Activated gamma-delta T cell (primary cell): ENCODE results near the gene HK1.
"Not testable (repeated sequence)": the region's sequence is repeated elsewhere in the genome, so short reads cannot be mapped to it uniquely, and the experiment has no call there.

Experiments used
- DNase-seq: peaks from one replicate; lab custom pipeline; 2025; lab: John Stamatoyannopoulos, UW

The HK1 gene

DNA sequence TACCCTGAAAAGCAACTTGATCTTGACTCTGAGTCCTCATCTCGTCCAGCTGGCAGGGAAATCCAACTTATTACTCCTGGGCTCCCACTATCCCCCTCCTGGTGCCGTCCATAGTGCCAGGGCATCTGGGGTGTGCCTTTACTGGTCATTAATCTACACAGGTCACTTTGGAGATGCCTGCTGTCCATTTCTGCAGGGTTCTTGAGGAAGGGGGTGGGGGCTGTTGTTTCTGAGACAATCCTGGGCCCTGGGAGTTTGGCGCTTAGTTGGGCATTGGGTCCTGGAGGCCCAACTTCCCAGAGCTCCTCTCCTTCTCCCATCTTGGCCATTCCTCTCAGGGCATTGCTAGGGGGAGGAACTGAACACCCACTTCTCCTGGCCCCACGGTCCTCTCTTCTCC is 144.4 kb downstream of the HK1 start:
- DNase-seq: no peak

DNA sequence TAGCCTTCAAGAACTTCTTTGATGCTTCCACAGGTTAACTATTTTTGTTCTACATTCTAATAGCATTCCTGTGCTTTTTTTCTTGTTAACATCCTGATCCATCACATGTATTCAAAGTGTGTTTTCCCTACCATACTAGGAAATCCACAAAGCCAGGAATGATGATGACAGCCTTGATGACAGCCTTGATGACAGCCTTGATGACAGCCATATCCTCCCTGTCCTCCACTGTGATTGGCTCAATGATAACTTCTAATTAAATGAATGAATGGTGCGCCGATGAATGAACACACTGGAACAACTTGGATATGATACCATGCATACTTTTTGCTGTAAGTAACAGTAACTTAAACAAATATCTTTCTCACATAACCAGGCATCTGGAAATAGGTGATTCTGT is 146.7 kb downstream of the HK1 start:
- no peak for DNase-seq

DNA sequence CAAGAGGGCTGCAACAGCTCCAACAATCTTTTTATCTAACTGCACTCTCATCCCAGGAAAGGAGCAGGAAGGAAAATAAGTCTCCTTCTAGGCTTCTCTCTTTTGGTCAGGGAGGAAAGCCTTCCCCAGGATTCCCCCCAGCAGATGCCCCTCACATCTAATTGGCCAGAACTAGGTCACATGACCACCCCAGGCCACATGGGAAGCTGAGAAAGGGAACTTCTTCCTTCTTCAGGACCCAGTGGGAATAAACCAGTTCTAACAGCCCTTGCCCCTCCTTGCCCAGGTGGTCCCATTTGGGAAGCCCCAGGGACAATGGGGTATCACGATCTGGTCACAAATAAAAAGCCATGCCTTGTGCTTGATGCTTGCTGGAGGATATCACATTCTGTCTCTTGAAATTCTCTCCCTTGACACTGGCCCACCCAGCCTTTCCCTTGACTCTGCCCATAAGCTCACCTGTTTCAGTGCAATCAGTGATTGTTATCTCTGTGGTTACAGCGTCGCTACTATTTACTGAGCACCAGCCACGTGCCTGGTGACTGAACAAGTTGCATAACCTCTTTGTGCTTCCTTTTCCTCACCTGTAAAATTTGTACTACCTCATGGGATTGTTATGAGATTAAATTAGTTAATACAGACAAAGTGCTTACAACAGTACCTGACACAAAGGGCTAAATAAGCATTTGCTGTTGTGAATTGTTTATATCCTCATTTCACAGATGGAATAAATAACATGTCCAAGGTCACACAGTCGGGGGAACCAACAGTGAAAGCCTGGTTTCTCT is 147.4 kb downstream of the HK1 start:
- no peak for DNase-seq

DNA sequence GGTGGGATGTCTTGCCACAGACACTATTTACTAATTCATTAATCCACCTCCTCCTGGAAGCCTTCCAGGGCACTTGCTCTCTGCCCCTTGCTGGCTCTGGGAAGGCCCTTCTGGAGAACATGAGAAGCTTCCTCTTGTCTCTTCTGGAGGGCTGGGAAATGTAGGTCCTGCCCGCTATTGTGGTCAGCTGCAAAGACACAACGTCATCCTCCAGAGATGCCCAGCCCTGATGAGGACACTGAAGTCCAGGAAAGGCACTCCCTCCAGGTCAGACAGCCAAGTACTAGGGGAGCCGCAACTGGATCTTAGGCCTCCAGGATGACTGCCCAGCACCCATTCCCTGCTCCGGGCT is 148.1 kb downstream of the HK1 start:
- DNase-seq: no peak

DNA sequence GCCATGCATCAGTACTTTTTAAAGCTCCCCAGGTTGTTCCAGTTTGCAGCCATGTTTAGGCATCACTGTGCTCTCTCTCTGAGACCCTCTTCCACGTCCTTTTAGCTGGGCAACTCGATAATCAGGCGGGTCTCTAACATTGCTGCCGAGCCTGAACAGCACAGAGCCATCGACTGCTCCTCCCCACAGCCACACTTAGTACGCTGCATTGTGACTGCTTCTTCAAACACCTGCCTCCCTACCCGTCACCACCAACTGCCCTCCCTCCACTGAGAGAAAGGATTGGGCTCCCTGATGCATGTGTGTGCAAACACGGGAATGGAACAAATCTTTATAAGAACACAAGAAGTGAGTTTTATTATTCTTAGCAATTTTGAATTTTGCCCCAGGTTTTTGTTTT is 149.9 kb downstream of the HK1 start:
- DNase-seq: no peak

DNA sequence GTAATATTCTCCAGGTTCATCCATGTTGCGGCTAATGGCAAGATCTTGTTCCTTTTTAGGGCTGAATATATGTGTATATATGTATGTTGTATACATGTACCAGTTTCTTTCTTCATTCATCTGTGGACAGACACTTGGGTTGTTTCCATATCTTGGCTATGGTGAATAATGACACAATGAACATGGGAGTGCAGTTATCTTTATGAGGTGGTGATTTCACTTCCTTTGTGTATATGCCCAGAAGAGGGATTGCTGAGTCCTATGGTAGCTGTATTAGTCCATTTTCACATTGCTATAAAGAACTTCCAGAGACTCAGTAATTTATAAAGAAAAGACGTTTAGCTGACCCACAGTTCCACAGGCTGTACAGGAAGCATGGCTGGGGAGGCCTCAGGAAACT is 155.9 kb downstream of the HK1 start:
- no peak for DNase-seq

DNA sequence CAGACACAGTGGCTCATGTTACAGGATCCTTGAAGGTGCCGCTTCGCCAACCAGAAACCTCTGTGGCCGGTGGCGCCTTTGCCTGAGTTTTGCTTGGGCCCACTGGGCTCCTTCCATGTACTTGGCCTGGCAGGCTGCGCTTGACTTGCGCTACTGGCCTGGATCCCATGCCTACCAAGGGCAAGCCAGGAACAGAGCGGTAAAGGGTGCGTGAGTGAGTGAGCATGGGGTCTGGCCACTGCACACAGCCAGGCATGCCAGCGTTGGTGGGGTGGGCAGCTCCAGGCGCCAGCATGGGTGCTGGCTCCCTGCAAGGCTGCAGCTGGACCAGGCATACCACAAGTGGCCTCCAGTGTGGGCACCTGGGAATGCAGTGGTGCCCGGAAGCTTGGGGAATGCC is 156.6 kb downstream of the HK1 start:
- DNase-seq: no peak

DNA sequence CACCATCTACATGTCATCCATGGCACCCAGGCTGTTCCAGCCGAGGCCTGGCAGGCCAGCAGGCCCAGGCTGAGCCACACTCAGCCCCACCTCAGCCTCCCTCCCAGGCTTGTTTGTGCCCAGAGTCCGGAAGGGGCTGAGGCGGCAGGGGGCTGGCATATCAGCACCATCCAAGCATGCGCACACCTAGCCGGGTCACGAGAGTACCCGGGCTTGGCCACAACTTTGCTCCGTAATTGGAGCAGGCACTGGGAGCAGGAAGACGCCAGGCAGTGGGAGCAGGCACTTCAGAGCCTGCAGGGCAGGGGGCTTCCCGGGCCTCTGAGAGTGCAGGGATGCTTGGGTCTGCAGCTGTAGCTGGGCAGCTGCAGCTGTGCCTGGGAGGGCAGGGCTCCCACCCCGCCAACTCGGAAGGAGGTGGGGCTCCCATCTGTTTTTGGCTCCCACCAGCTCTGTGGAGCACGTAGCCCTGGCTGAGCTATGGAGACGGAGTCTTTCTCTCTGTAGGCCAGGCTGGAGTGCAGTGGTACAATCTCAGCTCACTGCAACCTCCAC is 157.7 kb downstream of the HK1 start:
- no peak for DNase-seq

DNA sequence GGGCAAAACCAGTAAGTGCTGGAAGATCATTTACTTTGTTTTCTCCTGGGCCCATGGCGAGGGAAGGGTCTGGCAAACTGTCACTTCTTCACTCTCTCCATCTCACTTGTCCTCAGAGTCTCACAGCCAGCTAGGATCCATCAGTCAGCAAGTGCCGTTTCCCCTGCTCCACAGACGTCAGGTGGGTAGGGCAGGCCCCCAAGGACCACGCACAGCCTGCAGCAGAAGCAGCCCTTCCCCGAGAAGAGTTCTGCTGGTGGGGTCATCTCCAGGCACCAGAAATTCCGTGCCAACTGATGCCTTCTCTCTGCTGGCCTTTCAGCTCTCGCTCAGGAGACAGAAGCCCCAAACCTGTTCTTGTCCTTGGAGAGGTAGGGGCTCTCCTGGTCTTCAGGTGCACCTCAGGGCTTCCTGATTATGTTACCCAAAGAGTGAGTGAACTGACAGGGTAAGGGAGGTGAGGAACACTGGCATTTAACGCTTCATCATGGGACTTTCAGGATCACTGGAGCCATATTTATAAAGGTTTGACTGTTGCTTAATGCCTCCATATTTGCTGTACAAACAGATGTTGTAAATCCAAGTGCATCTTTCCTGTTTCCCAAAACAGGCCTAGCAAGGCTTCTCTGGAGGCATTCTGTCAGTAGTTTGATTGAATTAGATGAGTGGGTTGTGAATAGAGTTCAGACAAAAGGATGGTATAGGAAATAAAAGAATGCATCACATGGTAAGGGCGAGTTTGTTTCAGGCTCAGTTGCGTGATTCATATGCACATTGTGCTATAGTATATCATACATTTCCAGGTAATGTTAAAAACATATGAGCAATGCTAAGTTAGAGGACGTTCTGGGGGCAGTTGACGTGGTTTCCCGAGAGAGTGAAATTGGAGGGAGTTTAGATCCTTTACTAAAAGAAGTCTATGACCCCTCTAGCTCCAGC is 159.3 kb downstream of the HK1 start:
- DNase-seq: no peak

DNA sequence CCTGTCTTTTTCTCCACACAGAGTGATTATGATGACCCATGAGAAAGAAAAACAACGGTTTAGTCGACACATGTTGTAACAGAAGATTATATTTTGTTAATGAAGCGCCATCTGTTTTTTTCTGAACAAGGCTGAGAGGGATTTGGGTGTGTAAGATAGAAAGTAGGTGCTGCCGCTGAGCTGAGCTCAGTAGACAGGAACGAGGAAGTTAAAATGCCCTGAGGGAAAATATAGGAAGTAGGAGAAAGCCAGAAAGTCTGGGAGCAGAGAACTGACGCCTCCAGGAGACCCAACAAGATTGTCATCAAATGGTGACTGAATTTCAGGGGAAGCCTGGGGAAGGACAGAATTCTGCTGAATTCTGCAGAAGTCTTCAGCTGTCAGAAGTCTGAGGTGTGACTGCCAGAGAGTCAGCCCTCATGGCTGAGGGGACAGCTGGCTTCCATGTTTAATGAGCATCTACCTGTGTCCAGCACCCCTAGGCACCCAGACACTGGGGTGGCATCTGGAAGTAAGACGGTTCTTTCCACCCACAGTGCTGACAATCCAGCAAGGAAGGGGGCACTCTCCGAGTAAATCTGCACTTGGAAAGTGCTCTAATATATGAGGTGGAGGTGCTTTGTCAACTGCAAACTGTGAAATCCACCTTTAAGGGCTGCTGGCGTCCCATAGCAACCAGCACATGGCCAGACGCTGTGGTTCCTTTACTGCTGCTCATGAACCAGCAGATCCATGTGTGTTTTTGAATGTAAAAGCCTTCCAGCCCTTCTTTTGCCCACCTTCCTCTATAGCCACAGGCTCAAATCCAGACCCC is 160.4 kb downstream of the HK1 start:
- DNase-seq: no peak

DNA sequence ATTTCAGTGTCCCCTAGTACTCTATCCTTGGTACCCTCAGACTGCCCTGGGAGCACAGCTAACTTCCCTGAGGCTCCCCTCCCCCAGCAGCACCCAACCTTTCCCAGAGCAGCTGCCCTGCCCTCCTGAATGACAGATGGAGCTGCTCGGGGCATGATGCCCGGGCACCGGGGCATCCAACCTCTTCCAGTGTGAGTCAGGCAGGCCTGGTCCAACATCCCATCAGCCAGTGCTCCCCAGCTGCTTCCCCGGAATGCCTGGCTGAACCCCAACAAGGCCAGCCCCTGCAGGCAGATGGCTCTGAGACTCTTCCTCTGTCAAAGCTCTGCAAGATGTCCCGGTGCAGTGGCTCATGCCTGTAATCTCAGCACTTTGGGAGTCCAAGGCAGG is 161.0 kb downstream of the HK1 start:
- no peak for DNase-seq

DNA sequence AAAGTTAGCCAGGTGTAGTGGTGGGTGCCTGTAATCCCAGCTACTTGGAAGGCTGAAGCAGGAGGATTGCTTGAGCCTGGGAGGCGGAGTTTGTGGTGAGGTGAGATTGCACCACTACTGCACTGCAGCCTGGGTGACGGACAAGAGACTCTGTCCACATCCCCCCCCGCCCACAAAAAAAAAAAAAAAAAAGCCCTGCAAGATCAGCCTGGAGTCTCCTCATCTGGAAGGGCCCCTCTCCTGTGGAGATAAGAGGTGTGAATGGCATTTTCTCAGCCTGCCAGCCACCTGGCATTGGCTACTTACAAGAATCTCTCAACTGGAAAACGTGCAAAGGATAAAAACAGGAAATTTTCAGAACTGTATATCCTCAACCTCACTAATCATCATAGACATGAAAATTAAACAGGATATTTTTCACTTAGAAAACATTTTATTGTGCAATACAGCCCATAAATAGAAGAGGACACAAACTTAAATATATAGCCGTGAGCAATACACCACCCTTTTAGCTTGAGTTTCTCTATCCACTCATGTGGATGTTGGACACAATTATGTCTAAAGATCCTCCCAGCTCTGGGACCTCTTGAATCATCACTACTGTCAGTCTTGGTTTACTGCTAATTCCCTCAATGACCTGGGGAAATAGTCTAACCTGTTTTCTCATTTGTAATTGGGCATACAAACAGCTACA is 161.7 kb downstream of the HK1 start:
- no peak for DNase-seq

DNA sequence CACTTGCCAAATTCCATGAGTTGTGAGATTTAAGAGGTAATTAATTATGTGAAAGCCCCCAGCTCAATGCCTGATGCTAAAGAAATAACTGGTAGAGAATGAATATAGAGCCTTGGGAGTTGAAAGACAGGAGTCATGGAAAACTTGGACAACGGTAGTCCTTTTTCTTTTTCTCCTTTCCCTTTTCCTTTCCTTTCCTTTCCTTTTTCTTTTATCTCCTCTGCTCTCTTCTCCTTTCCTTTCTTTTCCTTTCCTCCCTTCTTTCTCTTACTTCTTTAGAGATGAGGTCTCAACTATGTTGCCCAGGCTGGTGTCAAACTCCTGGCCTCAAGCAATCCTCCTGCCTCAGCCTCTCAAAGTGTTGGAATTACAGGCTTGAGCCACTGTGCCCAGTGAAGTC is 165.1 kb downstream of the HK1 start:
- no peak for DNase-seq

DNA sequence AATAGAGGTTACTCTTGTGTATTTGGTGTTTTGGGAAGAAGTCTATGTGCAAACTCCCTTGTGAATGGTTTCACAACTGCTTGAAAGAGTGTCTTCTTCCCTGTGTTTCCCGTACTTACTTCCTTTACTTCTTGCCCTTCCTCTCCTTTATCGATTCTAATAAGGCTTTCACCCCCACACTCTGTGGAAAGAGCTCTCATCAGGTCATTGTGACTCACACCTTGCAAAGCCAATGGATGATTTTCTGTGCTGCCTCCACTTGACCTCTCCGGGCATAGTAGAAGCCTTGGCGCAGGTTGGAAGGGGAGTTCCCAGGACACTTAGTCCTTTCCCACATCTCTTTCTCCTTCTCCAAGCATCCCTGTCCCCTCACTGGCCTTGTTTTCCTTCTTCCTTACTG is 166.7 kb downstream of the HK1 start:
- DNase-seq: no peak

DNA sequence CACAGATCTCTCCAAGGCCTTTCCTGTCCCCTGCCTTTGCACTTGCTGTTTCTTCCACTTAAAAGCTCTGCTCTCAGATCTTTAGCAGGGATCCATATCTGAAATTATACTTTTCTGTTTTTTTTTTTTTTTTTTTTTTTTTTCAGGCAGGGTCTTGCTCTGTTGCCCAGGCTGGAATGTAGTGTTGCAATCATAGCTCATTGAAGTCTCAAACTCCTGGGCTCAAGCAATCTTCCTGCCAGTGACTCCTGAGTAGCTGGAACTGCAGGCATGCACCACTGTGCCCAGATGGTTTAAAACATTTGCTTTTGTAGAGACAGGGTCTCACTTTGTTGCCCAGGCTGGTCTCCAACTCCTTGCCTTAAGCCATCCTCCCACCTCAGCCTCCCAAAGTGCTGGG is 167.9 kb downstream of the HK1 start:
- DNase-seq: no peak

DNA sequence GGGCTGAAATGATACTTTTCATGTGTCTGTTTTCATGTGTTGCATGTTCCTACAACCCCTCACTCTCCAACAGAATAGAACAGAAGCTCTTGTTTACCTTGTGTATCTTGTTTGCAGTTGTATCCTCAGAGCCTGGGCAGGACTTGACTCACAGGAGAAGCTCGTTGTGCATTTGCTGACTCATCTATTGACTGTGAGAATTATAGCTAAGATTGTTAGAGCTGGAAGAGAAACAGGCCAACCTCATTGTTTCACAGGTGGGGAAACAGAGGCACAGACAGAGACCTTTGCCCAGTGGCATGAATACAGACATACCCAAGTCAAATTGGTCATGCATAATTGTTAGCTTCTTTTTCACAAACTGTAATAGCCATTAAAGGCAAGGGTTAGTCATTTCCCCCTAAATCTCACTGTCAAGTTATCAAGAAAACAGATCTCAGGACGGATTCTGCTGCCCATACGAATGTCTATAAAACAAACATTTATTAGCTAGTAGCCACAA is 168.4 kb downstream of the HK1 start:
- no peak for DNase-seq

DNA sequence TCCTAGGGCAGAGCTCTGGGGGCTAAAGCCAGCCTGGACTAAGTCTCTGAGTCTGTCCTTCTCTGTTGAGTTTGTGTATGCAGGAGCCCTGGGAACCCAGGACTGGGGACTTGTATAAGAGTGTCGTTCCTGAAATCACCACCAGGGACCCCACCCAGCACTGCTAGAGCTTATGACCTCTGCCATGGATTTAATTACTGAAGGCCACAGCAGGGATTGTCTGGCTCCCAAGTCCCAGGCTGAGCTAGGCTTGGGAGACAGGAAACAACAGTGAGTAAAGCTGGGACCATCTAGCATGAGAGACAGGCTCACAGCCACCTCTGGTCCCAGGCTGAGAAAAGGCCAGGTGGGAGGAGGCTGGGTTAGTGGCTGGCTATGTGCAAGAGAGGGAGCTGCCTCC is 171.5 kb downstream of the HK1 start:
- DNase-seq: no peak

DNA sequence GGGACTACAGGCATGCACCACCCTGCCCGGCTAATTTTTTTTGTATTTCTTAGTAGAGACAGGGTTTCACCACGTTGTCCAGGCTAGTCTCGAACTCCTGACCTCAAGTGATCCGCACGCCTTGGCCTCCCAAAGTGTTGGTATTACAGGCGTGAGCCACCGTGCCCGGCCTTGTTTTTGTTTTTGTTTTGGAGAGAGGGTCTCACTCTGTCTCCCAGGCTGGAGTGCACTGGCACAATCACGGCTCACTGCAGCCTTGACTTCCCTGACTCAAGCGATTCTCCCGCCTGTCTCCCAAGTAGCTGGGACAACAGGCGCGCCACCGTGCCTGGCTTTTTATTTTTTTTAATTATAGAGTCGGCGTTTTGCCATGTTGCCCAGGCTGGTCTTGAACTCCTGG is 172.1 kb downstream of the HK1 start:
- not testable (repeated sequence) for DNase-seq

DNA sequence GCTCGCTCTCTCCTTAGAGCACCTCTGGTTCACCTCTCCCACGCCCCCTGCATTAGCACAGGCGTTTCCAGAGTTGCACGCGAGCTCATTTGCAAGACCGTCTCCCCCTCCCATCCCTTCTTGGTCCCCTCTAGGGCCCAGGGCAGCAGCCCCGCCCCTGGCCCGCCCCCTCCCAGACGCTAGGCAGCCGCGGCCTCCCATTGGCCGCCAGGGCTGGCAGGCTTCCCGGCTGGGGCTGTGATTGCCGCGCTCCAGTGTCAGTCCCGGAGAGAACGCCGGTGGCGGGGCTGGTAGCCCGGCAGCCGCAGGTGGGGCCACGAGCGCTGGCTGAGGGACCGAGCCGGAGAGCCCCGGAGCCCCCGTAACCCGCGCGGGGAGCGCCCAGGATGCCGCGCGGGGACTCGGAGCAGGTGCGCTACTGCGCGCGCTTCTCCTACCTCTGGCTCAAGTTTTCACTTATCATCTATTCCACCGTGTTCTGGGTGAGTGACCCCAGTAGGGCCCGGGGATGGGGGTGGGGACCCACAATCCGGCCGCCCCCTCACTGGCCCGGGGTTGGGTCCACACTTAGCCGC is 173.0 kb downstream of the HK1 start, which contains the start of gene TSPAN15:
TSPAN15 (plus strand) TSS at position 257 of the 575 bp plus-strand sequence; CDS start at position 387, 130 bp downstream.
- DNase-seq: peak; percentile 64
